ENCODE results near the gene STARD3.
A peak's percentile ranks its signal among the peaks of the same experiment; 100 is the strongest.

The STARD3 gene

DNA sequence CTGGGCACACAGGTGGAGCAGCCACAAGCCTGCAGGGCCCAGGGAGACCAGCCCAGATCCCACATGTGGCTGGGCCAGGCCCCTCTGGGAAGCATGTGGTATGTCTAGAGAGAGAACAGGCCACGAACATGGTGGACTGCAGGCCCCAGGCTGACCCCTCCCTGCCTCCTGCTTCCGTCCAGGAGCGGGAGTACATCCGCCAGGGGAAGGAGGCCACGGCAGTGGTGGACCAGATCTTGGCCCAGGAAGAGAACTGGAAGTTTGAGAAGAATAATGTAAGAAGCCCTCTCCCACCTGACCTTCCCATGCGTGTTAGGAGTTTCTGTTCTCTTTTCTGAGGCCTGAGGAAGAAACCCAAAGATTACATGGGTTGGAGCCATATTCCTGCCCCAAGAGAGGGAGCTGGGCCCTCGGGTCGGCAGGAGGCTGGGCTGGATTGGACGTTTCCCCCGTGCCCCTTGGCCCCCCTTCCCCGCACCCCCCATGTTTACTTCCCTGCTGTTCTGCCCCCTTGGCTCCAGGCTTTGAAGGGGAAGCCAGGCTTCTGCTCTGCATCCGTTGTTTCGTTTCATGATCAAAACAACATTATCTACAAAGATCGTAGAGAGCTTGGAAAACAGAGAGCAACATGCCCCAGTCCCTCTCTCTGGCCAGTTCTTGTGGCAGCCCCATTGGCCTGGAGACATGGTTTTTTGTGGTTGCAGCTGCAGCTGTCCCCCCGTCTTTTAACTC lies 22.5 kb downstream of the STARD3 start:
- no peak for DNase-seq

DNA sequence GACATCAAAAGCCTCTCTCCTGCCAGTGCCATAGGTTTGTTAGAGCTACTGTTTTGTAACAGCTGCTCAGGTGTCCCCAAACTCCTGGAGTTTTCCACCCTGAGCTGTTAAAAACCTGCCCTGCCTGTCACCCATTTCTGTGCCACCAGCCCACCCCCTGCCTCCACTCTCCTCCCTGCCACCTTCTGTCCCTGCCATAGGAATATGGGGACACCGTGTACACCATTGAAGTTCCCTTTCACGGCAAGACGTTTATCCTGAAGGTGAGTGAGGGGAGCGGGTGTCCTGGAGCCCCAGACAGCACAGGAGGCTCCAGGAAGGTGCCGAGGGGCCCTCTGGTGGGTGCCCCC lies 23.0 kb downstream of the STARD3 start:
- DNase-seq, result no peak

DNA sequence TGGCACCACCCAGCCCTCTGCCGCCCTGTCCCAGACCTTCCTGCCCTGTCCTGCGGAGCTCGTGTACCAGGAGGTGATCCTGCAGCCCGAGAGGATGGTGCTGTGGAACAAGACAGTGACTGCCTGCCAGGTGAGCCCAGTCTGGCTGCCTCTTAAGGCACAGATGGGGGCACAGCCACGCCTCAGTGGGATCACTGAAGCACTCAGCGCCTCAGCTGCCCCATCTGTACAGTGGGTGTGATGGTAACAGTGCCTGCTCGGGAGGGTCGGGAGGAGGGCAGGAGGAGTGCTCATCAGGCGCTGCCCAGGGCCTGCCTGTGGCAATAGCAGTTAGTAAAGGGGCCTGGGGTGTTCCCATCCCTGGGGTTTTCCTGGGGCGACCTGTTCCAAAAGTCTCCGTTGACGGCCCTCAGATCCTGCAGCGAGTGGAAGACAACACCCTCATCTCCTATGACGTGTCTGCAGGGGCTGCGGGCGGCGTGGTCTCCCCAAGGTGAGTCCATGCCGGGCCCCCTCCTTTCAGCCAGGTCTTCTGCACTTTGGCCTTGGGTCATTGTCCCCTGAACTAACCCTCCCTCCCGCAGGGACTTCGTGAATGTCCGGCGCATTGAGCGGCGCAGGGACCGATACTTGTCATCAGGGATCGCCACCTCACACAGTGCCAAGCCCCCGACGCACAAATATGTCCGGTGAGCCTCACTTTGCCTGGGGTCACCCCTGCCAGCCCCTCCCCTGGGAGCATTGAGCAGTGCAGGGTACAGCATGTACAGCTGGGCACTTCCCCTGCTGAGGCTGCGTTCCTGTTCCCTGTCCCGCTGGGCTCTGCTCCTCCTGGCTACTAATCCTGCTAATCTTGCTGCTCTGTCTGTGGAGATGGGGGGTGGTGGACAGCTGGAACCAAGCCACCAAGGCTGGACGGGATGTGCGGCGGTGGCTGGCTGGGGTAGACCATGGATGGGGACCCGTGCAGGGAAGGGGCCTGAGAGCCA lies 23.7 kb downstream of the STARD3 start:
- DNase-seq, result no peak

DNA sequence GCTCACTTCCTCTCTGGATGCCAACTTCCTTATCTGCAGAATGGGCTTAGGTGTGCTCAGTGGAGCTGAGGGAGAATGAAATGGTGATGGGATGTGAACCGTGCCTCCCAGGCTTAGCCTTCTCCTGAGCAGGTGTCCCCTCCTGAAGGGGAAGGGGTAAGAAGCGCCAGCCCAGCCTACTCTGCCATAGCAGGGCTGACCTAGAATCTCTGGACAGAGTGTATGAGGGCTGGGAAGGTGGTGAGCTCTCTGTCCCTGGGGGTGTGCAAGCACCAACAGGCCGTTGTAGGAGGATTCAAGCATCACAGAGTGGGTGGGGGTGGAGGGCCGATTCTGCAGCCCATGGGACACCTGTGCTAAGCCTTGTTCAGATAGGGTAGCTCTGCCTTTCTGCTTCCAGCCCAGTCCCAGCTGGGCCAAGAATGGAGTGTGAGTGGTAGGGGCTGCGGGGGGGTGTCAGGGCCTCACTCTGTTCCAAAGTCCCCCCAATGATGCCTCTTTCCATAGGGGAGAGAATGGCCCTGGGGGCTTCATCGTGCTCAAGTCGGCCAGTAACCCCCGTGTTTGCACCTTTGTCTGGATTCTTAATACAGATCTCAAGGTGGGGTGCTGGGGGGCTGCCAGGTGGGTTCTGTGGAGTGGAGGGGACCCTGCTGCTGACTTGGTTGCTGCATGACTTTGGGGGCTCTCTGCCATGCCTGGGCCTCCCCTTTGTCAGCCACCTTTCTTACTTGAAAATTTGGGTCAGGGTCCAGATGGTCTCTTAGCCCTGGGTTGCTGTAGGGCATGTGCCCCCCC lies 25.0 kb downstream of the STARD3 start:
- DNase-seq, result no peak

DNA sequence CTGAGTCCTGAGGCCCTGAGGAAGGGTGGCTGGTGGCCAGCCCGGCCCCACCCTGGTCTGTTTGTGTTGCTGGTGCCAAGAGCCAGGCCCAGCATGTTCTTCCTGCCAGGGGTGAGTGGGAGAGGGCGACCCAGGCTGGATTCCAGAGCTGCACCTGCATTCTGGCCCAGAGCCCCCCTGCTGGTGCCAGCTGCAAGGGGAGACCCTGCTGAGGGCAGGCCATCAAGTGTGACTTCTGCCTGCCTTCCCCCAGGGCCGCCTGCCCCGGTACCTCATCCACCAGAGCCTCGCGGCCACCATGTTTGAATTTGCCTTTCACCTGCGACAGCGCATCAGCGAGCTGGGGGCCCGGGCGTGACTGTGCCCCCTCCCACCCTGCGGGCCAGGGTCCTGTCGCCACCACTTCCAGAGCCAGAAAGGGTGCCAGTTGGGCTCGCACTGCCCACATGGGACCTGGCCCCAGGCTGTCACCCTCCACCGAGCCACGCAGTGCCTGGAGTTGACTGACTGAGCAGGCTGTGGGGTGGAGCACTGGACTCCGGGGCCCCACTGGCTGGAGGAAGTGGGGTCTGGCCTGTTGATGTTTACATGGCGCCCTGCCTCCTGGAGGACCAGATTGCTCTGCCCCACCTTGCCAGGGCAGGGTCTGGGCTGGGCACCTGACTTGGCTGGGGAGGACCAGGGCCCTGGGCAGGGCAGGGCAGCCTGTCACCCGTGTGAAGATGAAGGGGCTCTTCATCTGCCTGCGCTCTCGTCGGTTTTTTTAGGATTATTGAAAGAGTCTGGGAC lies 25.8 kb downstream of the STARD3 start:
- no peak for DNase-seq

DNA sequence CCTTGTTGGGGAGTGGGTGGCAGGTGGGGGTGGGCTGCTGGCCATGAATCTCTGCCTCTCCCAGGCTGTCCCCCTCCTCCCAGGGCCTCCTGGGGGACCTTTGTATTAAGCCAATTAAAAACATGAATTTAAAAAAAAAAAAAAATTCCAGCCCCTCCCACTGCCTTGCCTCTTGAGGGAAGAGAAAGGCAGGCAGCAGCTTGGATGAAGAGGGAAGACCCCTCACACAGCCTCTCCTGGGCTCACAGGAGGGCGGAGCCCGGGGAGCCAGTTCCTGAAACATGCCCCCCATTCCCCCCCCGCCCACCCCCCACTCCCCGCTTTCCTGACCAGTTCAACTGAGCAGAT lies 26.4 kb downstream of the STARD3 start:
- DNase-seq, result no peak

DNA sequence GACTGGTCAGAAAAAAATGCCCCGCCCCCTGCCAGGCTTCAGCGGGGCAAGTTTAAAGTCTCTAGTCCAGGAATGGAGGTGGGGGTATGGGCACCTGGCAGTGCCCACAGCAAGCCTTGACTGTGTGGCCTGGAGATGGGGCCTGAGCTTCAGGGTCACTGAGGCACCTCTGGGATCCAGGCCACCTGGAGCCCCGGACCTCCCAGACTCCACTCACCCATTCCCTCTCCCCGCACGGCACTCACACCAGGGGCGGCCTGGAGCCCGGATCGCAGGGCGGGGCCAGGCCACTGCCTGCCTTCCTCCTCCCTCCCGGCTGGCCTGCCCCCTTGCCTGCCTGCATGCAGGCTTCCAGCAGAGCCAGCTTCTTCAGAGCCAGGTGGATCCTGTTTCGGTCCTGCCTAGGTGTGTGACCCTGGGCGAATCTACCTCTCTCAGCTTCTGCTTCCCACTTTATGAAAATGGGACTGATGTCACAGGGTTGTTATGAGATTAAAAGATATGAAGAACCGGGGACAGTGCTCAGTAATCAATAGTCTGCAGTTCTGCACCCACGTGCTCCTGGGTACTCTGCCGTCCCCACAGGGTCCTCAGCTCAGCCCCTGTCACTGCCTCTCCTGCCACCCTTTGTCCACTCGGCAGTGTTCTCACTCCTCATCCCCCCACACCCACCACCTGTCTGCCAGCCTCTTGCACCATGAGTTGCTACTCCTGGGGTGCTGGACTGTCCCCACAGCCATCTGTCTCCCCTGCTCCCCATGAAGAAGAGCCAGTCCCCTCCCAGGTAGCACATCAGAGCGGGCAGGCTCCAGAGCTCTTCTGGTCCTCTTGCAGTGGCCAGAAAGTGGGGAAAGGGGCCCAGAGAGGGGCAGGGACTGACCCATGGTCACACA lies 27.0 kb downstream of the STARD3 start:
- DNase-seq, result no peak

DNA sequence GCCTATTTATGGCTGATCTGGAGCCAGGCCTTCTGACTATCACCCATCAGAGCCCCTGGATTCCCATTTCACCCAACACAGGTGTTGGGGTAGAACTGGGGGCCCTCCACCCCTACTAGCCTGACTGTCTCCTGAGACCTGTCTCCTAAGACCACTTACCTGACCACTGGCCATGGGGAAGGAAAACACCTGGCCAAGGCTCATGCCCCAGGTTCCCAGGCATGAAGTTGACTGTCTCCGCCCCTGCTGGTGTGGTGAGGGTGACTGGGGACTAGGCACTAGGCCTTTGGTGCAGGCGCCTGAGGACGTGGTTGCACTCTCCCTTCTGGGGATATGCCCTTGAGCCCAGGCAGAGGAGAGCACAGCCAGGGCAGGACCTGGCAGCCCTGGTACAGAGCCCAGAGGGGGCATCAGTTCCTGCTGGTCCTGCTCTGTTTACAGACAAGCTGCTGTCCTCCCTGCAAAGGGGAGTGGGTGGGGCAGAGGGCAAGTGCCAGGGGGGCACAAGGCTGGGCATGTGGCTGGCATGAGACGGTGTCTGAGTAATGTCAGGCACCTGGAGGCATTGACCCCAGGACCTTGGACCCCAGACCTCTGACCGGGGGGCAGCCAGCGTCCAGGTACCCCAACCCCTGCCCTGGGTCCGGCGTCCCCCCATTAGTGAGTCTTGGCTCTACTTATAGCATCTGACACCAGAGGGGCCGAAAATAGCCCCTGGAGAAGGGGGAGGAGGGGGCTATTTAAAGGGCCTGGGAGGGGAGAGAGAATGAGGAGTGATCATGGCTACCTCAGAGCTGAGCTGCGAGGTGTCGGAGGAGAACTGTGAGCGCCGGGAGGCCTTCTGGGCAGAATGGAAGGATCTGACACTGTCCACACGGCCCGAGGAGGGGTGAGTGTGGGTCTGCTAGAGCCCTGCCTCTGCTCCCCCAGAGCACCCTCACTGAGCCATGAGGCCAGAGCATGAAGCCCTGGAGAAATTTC lies 27.9 kb downstream of the STARD3 start, which contains the start of gene TCAP:
TCAP (plus strand) TSS at position 769 of the 981 bp plus-strand sequence; CDS start at position 780, 11 bp downstream.
- no peak for DNase-seq

DNA sequence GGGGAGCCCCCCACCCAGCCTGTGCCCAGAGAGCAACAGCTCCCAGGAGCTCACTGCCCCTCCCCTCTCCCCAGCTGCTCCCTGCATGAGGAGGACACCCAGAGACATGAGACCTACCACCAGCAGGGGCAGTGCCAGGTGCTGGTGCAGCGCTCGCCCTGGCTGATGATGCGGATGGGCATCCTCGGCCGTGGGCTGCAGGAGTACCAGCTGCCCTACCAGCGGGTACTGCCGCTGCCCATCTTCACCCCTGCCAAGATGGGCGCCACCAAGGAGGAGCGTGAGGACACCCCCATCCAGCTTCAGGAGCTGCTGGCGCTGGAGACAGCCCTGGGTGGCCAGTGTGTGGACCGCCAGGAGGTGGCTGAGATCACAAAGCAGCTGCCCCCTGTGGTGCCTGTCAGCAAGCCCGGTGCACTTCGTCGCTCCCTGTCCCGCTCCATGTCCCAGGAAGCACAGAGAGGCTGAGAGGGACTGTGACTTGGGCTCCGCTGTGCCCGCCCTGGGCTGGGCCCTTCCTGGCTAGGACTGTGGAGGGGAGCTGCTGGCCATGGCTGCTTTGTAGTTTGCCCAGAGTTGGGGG lies 28.8 kb downstream of the STARD3 start:
- DNase-seq, result no peak

DNA sequence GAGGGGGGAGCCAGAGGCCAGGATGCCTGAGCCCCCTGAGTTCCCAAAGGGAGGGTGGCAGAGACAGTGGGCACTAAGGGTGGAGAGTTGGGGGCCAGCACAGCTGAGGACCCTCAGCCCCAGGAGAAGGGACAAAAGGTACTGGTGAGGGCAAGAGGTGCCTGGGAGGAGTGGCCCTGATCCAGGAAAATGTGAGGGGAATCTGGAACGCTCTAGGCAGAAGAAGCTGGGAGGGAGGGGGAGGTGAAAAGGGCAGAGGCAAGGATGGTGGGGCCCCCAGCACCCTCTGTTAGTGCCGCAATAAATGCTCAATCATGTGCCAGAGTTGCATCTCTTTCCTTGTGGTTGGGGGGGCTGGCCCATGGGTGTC lies 29.3 kb downstream of the STARD3 start:
- DNase-seq, result no peak

DNA sequence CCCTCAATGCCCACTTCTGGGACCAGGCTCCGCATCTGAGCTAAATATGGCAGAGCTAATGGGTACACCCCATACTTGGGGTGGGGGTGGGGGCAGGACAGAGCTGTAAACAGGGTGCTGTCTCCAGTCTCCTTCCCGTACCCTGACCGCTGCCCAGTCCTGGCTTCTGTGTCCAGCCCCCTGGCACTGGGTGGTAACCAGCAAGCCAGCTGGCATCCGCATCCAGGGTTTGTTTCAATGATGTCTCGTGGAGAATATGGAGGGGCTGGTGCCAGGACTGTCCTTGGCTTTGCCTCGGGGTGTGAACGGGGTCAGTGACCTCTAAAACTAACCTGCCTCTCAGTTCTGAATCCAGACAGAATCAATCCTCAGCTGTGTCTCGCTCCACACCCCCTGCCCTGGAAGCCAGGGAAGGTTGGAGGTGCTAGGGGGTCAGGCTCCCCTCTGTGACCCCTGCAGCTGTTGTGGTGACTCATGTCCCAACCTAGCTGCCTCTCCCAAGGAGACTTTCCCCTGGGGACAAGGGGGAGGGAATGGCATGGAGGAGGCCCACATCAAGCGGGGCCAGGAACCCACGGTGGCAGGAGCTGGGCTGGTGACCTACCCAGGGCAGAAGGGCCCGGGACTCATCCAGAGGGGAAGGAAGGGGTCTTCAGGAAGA lies 29.8 kb downstream of the STARD3 start:
- no peak for DNase-seq

DNA sequence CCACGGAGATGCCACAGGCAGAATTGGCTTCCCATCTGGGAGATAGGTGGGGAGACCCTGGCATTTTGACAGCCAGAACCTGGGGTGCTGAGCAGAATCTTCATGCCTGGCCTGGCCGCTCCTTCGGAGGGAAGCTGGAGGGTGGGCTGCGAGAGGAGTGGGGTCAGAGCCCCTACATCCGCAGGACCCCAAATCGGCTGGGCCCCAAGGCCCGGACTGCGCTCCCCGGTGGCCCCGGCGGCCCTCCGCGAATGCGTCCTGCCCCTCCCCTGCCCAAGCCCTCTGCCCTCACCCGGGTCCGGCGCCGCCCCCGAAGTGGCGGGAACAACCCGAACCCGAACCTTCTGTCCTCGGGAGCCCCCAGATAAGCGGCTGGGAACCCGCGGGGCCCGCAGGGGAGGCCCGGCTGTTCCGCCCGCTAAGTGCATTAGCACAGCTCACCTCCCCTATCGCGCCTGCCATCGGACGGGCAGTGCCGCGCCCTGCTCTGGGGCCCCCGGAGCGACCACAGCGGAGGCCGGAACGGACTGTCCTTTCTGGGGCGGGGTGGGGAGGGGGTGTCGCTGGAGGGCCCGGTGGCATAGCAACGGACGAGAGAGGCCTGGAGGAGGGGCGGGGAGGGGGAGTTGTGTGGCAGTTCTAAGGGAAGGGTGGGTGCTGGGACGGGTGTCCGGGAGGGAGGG lies 30.5 kb downstream of the STARD3 start:
- DNase-seq, result no peak

DNA sequence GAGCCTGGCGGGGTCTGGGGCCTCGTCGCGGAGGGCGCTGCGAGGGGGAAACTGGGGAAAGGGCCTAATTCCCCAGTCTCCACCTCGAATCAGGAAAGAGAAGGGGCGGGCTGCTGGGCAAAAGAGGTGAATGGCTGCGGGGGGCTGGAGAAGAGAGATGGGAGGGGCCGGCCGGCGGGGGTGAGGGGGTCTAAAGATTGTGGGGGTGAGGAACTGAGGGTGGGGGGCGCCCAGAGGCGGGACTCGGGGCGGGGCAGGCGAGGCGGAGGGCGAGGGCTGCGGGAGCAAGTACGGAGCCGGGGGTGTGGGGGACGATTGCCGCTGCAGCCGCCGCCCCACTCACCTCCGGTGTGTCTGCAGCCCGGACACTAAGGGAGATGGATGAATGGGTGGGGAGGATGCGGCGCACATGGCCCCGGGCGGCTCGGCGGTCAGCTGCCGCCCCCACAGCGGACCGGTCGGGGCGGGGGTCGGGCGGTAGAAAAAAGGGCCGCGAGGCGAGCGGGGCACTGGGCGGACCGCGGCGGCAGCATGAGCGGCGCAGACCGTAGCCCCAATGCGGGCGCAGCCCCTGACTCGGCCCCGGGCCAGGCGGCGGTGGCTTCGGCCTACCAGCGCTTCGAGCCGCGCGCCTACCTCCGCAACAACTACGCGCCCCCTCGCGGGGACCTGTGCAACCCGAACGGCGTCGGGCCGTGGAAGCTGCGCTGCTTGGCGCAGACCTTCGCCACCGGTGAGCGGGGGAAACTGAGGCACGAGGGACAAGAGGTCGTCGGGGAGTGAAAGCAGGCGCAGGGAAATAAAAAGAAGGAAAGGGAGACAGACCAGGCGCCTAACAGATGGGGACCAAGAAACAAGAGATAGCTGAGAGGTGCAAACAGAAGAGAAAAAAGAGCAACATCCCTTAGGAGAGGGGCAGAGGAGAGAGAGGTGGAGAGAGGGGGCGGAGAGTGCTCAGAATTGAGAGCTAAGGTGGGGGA lies 31.3 kb downstream of the STARD3 start, which contains the start of gene PNMT:
PNMT (plus strand) TSS at position 509 of the 980 bp plus-strand sequence; CDS start at position 532, 23 bp downstream.
- DNase-seq, result peak; percentile 83

DNA sequence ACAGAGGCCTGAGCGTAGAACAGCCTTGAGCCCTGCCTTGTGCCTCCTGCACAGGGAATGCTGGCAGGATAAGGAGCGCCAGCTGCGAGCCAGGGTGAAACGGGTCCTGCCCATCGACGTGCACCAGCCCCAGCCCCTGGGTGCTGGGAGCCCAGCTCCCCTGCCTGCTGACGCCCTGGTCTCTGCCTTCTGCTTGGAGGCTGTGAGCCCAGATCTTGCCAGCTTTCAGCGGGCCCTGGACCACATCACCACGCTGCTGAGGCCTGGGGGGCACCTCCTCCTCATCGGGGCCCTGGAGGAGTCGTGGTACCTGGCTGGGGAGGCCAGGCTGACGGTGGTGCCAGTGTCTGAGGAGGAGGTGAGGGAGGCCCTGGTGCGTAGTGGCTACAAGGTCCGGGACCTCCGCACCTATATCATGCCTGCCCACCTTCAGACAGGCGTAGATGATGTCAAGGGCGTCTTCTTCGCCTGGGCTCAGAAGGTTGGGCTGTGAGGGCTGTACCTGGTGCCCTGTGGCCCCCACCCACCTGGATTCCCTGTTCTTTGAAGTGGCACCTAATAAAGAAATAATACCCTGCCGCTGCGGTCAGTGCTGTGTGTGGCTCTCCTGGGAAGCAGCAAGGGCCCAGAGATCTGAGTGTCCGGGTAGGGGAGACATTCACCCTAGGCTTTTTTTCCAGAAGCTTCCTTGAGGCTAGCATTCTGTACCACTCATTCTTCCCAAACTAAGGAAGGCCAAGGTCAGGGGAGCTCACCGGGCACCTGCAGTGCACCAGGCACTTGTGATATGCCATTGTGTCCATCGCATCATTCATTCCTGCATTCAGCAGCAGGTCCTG lies 33.2 kb downstream of the STARD3 start:
- DNase-seq, result no peak

DNA sequence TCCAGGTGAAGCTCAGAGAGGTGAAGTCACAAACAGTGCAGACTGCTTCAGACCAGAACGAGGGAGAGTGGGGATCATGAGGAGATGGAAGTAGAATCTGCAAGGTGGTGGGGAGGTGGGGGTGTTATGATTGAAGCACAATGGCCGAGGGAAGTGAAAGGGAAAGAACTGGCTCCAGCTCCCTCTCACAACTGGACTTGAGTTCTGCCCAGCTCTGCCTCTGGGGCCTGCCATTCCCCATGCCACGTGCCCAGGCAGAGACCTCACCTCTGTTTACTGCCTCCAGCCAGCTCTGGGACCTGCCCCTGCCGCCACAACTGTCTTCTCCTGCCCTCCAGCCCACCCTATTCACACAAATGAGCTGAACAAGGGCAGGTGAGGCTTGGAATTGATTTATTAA lies 33.8 kb downstream of the STARD3 start:
- no peak for DNase-seq

Measured in right kidney (tissue), 1 donor.